Spleen (tissue), 11 donors: Measurements from ENCODE around the gene CMTM4. TPM values are rescaled to one million over a fixed set of nuclear protein-coding genes. Genes with fewer than 3 reads are reported as not detected.

Experiments used
- DNase-seq: peaks from one replicate; pipeline ENCODE4 v3.0.0-alpha.2; 2020
- H3K27ac ChIP-seq, 8 donors: fragments of 200-600 bp; sonication (generic) in 7 of 8; 1 replicate in 4 of 8; 2 replicates in 4 of 8; pipeline versions ENCODE4 v1.5.0 to v1.8.0; 2016 to 2021; ENCODE audit warnings: inconsistent platforms in 4 of 8, mild to moderate bottlenecking in 4 of 8, moderate library complexity in 1 of 8
- H3K27me3 ChIP-seq, 7 donors: fragments of 200-600 bp; sonication (generic) in 6 of 7; replicated peaks in 1 of 7; 1 replicate in 4 of 7; 2 replicates in 3 of 7; pipeline versions ENCODE4 v1.5.0 to v1.8.0; 2016 to 2021; ENCODE audit warnings: inconsistent platforms in 3 of 7, mild to moderate bottlenecking in 1 of 7
- H3K36me3 ChIP-seq, 6 donors: fragments of 200-600 bp; sonication (generic) in 5 of 6; 1 replicate in 4 of 6; 2 replicates in 2 of 6; pipeline versions ENCODE4 v1.5.0 to v1.8.0; 2016 to 2021; ENCODE audit warnings: inconsistent platforms in 2 of 6
- H3K4me1 ChIP-seq, 6 donors: fragments of 200-600 bp; sonication (generic) in 5 of 6; 1 replicate in 3 of 6; 2 replicates in 3 of 6; pipeline versions ENCODE4 v1.5.0 to v1.8.0; 2016 to 2021; ENCODE audit warnings: inconsistent platforms in 3 of 6
- H3K4me3 ChIP-seq, 8 donors: fragments of 200-600 bp; sonication (generic) in 7 of 8; 1 replicate in 4 of 8; 2 replicates in 4 of 8; pipeline versions ENCODE4 v1.5.0 to v1.8.0; 2016 to 2021; ENCODE audit warnings: inconsistent platforms in 4 of 8, mild to moderate bottlenecking in 4 of 8, moderate library complexity in 2 of 8
- H3K9me3 ChIP-seq, 8 donors: fragments of 200-600 bp; sonication (generic) in 7 of 8; 1 replicate in 4 of 8; 2 replicates in 4 of 8; pipeline versions ENCODE4 v1.5.0 to v1.8.0; 2016 to 2021; ENCODE audit warnings: inconsistent platforms in 4 of 8
- CTCF ChIP-seq, 11 experiments: fragments of 200-600 bp in 7 of 11; fragments of 450-650 bp in 4 of 11; sonication (generic) in 4 of 11; IDR thresholded peaks in 8 of 11; conservative IDR thresholded peaks in 3 of 11; 1 replicate in 7 of 11; 2 replicates in 4 of 11; pipeline versions ENCODE4 v1.4.0 to v1.8.0; 2016 to 2021; ENCODE audit warnings: antibody characterized with exemption in 11 of 11, inconsistent platforms in 4 of 11, mild to moderate bottlenecking in 1 of 11
- POLR2A ChIP-seq, 3 donors: fragments of 450-650 bp; IDR thresholded peaks; one replicate each; pipeline ENCODE4 v1.5.1; 2017; ENCODE audit warnings: antibody characterized with exemption in 3 of 3, mild to moderate bottlenecking in 1 of 3
- POLR2AphosphoS5 ChIP-seq, 3 donors: sonication (generic); formaldehyde crosslinking; IDR thresholded peaks; one replicate each; pipeline ENCODE4 v1.5.1; 2017; ENCODE audit warnings: antibody characterized with exemption in 3 of 3
- WGBS, 5 donors: extraction: QIAGEN DNeasy Blood & Tissue Kit in 3 of 5; methylation state at CpG; one replicate each; pipeline versions ENCODE4 v1.1.5 to v1.1.7; 2013 to 2018; 5-methylcytosine and 5-hydroxymethylcytosine counted together
- intact Hi-C: fragments of 100-400 bp; cut with DNase I; formaldehyde crosslinking; loops from one replicate; pipeline ENCODE4 v1.15.0; 2023; ENCODE audit warnings: low total_unique reads
- polyA plus RNA-seq, 3 donors: library from polyadenylated mRNA; stranded (reverse); fragments of 200-250 nt; gene quantifications; one replicate each; pipeline ENCODE4 v1.2.1, GENCODE V29; 2013
- total RNA-seq, 7 donors: library from RNA; depleted of rRNA in 3 of 7; stranded (reverse); fragments of >200 nt in 3 of 7; fragmentation: NEBNext Ultra II Directional in 4 of 7; extraction: Animal tissue kit (Norgen Biotek cat#: 25700) in 4 of 7; gene quantifications; one replicate each; pipeline versions ENCODE4 v1.1.0 to v1.2.1, GENCODE V29; 2016 to 2021
- donor health status: healthy with polysubstance abuse.
- donor health status: DM: no; HTN: no; CAD: no; lungs with moderate emphysema.
- donor health status: DM: no; HTN: no; CAD: no.
- donor health status: Bipolar disorder and iron deficiency.
- donor health status: healthy.
- donor health status: DM: no; HTN: no; CAD: no.
- donor health status: DM: yes; HTN: yes; CAD: no.

CMTM4 gene
- total and polyA plus RNA-seq, 10 donors: 0.70 to 10.2 (median 5.7) TPM

GRCh38 chr16:66604376-66605176 lies 92.0 kb downstream of the CMTM4 start, which contains the start of gene CMTM3:
CMTM3 (plus strand) TSS chr16:66604704; CDS start chr16:66604806, 102 bp downstream.
- peaks cover 0 to 25% (median 0%) of the 10 kb centered on the region in 7 donors for H3K27me3 ChIP-seq
- peaks cover 0 to 9% (median 6%) of the 10 kb centered on the region in 6 donors for H3K36me3 ChIP-seq
- intact Hi-C loops: loop anchor here (5.0 kb wide), 1 partner anchor 197 kb away; no protein-coding TSS in a partner anchor
- peaks cover 0 to 11% (median 9%) of the 10 kb centered on the region in 8 donors for H3K9me3 ChIP-seq
- H3K4me3 ChIP-seq: peak within 1 kb of the TSS; percentile 68 to 94 (median 78)
- peak; percentile 22 to 63 (median 44) for TF ChIP-seq POLR2AphosphoS5 (IDR thresholded peaks at IDR 0.05)
- TF ChIP-seq POLR2A (IDR thresholded peaks at IDR 0.05): no peak
- peak; percentile 54 to 90 (median 77) for TF ChIP-seq CTCF (IDR thresholded peaks at IDR 0.05 in 8 of 11, conservative IDR thresholded peaks at IDR 0.05 in 3 of 11)
- H3K27ac ChIP-seq: peak within 1 kb of the TSS; percentile 78 to 94 (median 88)
- peaks cover 32 to 63% (median 57%) of the 10 kb centered on the region in 6 donors for H3K4me1 ChIP-seq
- DNase-seq: peak; percentile 88
- WGBS, 5 donors: 0 to 1% (median 0%) methylated on average over 9 to 95 of the region's 96 CpGs

GRCh38 chr16:66603537-66604375 lies 92.8 kb downstream of the CMTM4 start:
- intact Hi-C loops: loop anchor here (5.0 kb wide), 1 partner anchor 196 kb away; no protein-coding TSS in a partner anchor
- H3K27me3 ChIP-seq: peaks cover 0 to 25% (median 0%) of the 10 kb centered on the region in 7 donors
- peaks cover 30 to 58% (median 53%) of the 10 kb centered on the region in 6 donors for H3K4me1 ChIP-seq
- TF ChIP-seq POLR2A (IDR thresholded peaks at IDR 0.05) (no peak), POLR2AphosphoS5 (IDR thresholded peaks at IDR 0.05) (peak; percentile 61 to 71 (median 64))
- peak; percentile 92 for DNase-seq
- peaks cover 0 to 1% (median 0%) of the 10 kb centered on the region in 6 donors for H3K36me3 ChIP-seq
- H3K4me3 ChIP-seq: peak overlapping the region; percentile 68 to 94 (median 78)
- WGBS, 5 donors: 9 to 11% (median 10%) methylated on average over 32 of the region's 32 CpGs
- peak overlapping the region; percentile 78 to 94 (median 88) for H3K27ac ChIP-seq
- peaks cover 0 to 11% (median 9%) of the 10 kb centered on the region in 8 donors for H3K9me3 ChIP-seq

GRCh38 chr16:66601471-66601870 lies 95.1 kb downstream of the CMTM4 start:
- peaks cover 11 to 35% (median 30%) of the 10 kb centered on the region in 6 donors for H3K4me1 ChIP-seq
- DNase-seq: peak; percentile 54
- peaks cover 0 to 25% (median 0%) of the 10 kb centered on the region in 7 donors for H3K27me3 ChIP-seq
- no peaks in the 10 kb centered on the region for H3K36me3 ChIP-seq
- no peak overlapping the region for H3K4me3 ChIP-seq
- H3K9me3 ChIP-seq: peaks cover 0 to 11% (median 9%) of the 10 kb centered on the region in 8 donors
- 75 to 100% (median 91%) methylated on average over 4 to 5 of the region's 5 CpGs for WGBS, 5 donors
- intact Hi-C loops: loop anchor here (5.0 kb wide), 1 partner anchor 194 kb away; no protein-coding TSS in a partner anchor
- no peak for TF ChIP-seq CTCF (IDR thresholded peaks at IDR 0.05 in 8 of 11, conservative IDR thresholded peaks at IDR 0.05 in 3 of 11)
- TF ChIP-seq POLR2AphosphoS5 (IDR thresholded peaks at IDR 0.05): no peak
- no peak for TF ChIP-seq POLR2A (IDR thresholded peaks at IDR 0.05)
- H3K27ac ChIP-seq: no peak overlapping the region

GRCh38 chr16:66600477-66600876 lies 96.1 kb downstream of the CMTM4 start:
- Histone ChIP-seq H3K27me3 (peaks cover 0 to 20% (median 0%) of the 10 kb centered on the region in 7 donors), H3K27ac (no peak overlapping the region), H3K4me1 (peaks cover 1 to 25% (median 20%) of the 10 kb centered on the region in 6 donors), H3K4me3 (no peak overlapping the region), H3K9me3 (peaks cover 0 to 11% (median 9%) of the 10 kb centered on the region in 8 donors), H3K36me3 (no peaks in the 10 kb centered on the region)
- intact Hi-C loops: loop anchor here (5.0 kb wide), 1 partner anchor 193 kb away; no protein-coding TSS in a partner anchor
- peak; percentile 14 for DNase-seq
- no peak for TF ChIP-seq CTCF (IDR thresholded peaks at IDR 0.05 in 8 of 11, conservative IDR thresholded peaks at IDR 0.05 in 3 of 11)
- no peak for TF ChIP-seq POLR2A (IDR thresholded peaks at IDR 0.05)
- no peak for TF ChIP-seq POLR2AphosphoS5 (IDR thresholded peaks at IDR 0.05)
- 95 to 100% (median 100%) methylated on average over 1 of the region's 1 CpG for WGBS, 5 donors
